Stimulated activated CD4-positive, alpha-beta T cell treated with anti-CD3 and anti-CD28 coated beads, Interleukin-4, amount 100 ng/mL, for 48 hours (primary cell): ENCODE results near the gene MICAL2.

Experiments
- DNase-seq, 2 donors: peaks; one replicate each; pipeline ENCODE4 v3.0.0-alpha.2; 2020; ENCODE audit warnings: low read depth in 2 of 2

Gene MICAL2

GRCh38 chr11:12110201-12110713, at the start of gene MICAL2:
Gene MICAL2 (plus strand): TSS chr11:12110590. CDS start chr11:12162156, 51,566 bp downstream.
- peak; percentile 79 to 86 for DNase-seq

GRCh38 chr11:12061851-12062560, 48.4 kb upstream of the MICAL2 start:
- DNase-seq = no peak

- DNase-seq = no peak
Observed at GRCh38 chr11:12063251-12063650, 47.1 kb upstream of the MICAL2 start.

GRCh38 chr11:12064136-12064953, 46.0 kb upstream of the MICAL2 start:
- DNase-seq = no peak

GRCh38 chr11:12064954-12065280, 45.5 kb upstream of the MICAL2 start:
- no peak for DNase-seq

- DNase-seq = no peak
Observed at GRCh38 chr11:12066056-12066798, 44.2 kb upstream of the MICAL2 start.

GRCh38 chr11:12066799-12067508, 43.4 kb upstream of the MICAL2 start:
- DNase-seq = no peak

- DNase-seq = no peak
Observed at GRCh38 chr11:12067796-12068357, 42.5 kb upstream of the MICAL2 start.

GRCh38 chr11:12069066-12069676, 41.2 kb upstream of the MICAL2 start:
- DNase-seq = no peak

- no peak for DNase-seq
Observed at GRCh38 chr11:12070446-12071267, 39.7 kb upstream of the MICAL2 start.

- DNase-seq = no peak
Observed at GRCh38 chr11:12071574-12071973, 38.8 kb upstream of the MICAL2 start.

- no peak for DNase-seq
Observed at GRCh38 chr11:12073436-12073835, 37.0 kb upstream of the MICAL2 start.

GRCh38 chr11:12073886-12074285, 36.5 kb upstream of the MICAL2 start:
- no peak for DNase-seq

GRCh38 chr11:12074529-12075195, 35.7 kb upstream of the MICAL2 start:
- no peak for DNase-seq

- DNase-seq = no peak
Observed at GRCh38 chr11:12075291-12075690, 35.1 kb upstream of the MICAL2 start.

- no peak for DNase-seq
Observed at GRCh38 chr11:12075822-12076821, 34.3 kb upstream of the MICAL2 start.

- DNase-seq = no peak
Observed at GRCh38 chr11:12076840-12077534, 33.4 kb upstream of the MICAL2 start.
